Activated CD8-positive, alpha-beta memory T cell treated with anti-CD3 and anti-CD28 coated beads, Interleukin-2, amount 50 U/mL, for 1 hour (primary cell): ENCODE measurements around the gene CD40.

Source experiments
- DNase-seq: peaks from one replicate; pipeline ENCODE4 v3.0.0-alpha.2; 2020; ENCODE audit errors: extremely low read depth

The CD40 gene

DNA sequence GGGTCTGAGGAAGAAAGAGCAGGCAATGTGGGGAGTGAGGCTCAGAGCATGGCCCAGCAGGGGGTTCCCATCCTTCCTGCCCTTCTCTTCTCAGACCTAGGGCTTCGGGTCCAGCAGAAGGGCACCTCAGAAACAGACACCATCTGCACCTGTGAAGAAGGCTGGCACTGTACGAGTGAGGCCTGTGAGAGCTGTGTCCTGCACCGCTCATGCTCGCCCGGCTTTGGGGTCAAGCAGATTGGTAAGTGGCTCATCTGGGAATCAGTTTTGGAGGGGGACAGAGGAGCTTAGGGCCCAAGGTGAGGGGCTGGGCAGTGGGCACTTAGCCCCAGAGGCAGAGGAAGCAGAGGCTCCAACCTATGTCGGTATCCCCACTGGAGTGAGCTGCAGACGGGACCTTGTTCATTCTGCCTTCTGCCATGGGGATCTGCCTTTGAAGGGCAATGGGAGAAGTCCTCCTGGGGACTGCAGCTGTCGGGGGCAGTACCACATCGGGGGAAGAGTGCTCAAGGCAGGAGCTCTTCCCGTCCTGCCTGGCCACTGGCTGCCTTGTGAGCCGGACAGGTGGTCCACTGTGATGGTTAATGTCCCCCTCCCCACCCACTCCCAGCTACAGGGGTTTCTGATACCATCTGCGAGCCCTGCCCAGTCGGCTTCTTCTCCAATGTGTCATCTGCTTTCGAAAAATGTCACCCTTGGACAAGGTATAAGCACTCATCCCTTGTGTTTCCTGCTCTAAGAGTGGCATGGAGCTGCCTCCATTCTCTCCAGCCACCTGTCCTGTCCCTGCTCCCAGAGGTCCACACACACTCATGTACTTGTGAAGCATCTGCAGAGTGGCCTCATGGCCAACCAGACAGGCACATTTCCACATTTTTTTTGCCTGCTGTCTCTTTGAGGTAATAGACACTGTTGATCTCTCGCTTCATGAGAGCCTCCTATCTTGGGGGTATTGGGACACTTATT, 4.7 kb downstream of the CD40 start:
- DNase-seq: no peak

DNA sequence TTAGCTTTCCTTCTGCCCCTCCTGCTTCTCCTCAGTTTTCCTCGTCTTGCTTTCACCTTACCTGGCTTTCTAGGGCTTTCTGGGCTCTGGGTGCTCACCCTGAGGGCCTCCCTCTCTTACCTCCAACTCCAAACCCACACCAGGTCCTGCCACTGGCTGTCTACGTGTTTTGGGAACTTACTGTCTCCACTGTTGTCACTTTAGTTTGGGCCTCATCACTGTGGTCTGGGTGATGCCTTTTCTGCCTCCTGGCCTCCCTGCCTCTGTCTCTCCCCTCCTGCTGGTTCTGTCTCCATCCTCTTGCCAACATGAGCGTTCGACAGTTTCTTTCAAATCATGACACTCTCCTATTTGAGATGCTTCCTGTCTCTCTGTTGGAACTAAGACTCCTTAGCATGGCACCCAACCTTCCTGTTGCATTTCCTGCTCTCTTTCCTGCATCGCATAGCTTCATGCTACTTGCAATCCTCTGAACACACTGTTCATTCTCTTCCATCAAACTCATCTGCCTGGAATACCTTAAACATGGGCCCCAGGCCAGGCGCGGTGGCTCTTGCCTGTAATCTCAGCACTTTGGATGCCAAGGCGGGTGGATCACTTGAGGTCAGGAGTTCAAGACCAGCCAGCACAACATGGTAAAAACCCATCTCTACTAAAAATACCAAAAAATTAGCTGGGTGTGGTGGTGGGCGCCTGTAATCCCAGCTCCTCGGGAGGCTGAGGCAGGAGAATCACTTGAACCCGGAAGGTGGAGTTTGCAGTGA, 5.5 kb downstream of the CD40 start:
- no peak for DNase-seq

DNA sequence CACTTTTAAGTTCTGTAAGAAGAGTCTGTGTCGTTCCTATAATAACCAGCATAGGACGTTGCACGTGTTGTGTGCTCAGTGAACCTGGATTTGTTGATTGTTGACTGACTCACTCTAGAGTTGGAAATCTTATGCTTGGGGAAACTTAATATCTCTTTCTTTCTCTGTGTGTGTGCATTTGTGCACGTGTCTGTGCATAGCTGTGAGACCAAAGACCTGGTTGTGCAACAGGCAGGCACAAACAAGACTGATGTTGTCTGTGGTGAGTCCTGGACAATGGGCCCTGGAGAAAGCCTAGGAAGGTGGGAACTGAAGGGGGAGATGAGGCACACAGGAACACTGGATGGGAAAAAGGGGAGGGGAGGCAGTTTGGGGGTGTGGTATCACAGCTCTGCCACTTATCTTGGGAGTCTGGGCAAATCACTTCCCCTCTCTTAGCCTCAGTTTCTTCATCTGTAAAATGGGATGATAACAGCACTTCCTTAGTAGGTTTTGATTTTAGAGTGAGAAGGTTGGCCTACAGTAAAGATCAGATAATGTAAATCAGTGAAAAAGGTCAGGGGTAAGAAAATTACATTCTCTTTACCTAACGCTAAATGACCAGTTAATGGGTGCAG, 8.4 kb downstream of the CD40 start:
- DNase-seq: no peak

DNA sequence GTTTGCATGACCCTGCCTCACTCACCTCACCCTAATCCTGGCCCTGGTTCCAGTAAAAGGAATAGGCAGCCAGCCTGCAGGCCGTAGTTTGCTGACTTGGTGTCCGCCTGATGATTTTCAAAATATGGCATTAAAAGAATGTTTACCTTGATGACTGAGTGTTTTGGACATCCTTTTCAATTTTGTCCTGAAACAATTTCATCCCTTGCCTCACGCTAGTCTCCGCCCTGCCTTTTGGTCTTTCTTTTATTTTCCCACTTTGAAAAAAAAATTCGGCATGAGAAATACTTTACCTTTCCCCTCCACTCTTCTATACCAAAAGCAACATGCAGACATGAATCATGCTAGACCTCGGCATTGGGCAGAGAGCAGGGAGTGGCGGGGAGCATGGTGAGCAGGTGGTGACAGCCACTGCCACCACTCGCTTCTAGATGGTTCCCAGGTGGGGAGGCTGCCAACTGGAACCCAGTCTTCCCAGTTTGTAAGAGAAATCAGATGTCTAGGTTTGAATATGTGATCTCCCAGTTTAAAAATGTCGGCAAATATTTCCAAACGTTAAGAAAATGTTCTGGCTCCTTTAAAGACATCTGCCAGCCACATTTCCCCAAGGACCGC, 9.4 kb downstream of the CD40 start:
- no peak for DNase-seq

GRCh38 chr20:46128310-46129151, 10.4 kb downstream of the CD40 start:
- DNase-seq: no peak

DNA sequence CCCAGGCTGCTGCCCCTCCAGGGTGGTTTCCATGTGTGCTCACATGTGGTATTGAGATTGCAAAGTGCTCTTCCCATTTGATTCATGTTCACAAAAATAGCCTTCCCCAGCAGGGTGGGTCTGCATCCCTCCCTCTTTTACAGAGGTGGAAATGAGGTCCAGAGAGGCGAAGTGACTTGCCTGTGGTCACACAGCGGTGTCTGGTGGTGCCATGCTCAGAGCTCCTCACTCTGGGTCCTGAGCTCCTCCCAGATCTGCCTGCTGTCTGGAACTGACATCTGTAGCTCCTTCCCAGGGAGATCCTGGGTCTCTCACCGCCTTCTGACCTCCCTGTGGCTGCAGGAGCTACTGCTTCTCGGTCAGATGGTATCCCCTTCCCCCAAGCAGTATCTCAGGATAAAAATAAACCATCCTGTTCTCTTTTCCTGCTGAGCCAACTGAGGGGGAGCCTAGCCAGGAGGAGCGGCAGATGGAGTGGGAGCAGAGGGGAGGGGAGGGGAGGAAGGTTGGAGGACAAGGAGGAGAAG, 11.9 kb downstream of the CD40 start:
- no peak for DNase-seq

DNA sequence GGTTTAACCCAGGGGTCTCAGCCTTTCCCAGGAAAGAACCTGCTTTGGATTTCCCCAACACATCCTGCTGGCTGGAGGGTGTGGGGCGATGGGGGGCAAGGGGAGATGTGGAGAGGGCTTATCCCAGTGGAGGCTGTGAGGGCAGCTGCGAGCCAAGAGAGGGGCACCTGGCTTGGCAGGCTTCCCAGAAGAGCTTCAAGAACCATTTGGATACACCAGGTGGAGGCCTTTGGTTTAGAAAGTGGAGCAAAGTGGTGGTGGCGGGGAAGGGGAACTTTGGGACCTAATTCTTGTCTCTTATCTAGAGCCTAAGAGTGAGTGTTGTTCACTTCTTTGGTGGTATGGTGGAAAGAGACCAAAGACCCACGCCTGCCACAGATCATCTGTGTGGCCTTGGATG, 12.4 kb downstream of the CD40 start:
- no peak for DNase-seq

- no peak for DNase-seq
These were observed 13.3 kb downstream of the CD40 start for GRCh38 chr20:46131396-46131795.

DNA sequence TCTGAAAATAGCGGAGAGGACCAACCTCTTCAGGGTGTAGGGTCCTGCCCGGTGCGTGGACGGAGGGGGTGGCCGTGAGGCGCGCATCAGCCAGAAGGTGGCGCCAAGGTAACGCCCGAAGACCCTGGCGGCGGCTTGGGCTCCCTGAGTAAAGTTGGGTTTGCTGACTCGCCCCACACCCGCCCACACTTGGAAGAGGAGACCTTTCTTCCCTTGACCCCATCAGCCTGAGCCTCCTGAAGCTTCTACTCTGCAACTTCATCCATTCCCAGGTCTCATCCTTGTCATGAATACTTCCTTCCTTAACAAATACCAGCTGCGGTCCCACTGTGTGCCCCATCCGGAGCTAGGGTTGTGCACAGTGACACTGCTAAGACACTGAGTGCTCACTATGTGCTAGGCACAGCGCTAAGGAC, 14.6 kb downstream of the CD40 start:
- peak; percentile 9 for DNase-seq

DNA sequence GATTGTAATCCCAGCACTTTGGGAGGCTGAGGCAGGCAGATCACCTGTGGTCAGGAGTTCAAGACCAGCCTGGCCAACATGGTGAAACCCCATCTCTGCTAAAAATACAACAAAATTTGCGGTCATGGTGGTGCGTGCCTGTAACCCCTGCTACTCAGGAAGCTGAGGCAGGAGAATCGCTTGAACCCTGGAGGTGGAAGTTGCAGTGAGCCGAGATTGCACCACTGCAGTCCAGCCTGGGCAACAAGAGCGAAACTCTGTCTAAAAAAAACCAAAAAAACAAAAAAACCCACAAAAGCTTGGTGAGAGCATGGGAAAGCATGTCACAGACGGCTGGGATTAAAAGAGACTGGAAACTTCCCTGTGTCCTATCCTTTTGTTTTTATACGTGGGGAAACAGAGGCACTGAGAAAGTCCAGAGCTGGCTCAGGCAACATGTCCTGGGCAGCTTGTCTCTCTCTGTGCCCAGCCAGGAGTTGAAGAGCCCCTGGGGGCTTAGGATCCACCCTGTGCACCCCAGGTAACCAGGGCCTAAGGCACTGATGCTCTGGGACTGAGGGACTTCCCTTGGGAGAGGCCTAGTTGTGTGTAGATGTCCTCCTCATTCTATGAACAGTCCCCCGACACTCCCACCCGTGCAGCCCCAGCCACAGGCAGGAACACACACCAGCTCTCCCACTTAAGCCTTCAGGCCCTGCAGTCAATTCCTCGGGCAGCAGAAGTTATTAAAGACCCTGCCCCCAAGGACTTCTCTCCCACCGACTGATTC, 16.0 kb downstream of the CD40 start:
- no peak for DNase-seq

DNA sequence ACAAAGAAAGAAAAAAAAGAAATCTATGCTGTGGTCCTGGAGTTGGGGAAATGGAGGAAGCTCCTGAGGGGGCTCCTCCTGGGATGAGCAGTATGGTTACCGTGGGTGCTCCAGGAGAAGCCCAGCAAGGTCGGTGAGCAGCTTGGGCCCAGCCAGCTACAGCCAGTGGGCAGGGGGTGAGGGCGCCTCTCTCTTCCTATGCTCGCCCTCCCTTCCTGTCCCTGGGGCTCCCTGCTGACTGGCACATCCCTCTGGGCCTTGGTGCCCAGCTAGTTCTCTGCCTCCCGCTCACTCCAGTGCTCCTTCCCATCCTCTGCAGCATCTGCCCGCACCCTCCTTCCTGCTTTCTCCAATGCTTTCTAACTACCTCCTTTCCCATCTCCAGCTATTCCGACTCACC, 16.6 kb downstream of the CD40 start:
- DNase-seq: no peak

DNA sequence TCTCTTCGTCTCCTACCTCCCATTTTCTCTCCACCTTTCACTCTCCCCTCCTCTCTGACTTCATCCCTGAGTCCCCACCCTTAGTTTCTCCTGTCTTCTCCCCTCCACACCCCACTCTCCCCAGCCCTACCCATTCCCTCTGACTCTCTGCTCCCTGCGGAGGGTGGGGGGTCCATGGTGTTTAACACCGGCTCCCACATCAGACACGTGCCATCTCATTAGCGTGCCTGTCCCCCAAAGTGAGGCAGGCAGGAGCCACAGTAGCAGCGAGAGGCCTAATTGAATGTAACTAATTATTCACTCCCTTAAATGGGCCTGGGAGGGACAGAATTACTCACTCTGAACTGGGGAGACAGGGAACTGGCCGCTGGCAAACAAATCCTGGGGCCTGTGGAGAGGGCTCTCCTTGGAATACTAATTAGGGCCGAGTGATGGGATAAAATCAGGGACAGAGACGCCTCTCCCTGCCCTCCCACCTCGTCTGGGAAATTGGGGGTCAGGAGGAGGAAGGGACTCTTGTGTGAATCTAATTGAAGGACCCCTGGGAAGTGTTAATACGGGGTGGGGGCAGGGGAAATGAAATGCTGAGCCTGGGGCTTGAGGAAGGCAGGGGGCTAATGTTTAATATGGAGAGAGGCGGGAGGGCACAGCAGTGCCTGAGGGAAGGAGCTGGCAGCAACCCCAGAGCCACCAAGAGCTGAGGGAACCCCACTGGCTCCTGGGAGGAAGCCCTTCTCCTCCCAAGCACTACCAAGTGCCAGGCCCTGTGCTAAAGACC, 17.9 kb downstream of the CD40 start:
- DNase-seq: no peak

GRCh38 chr20:46137816-46138215, 19.7 kb downstream of the CD40 start:
- no peak for DNase-seq

GRCh38 chr20:46139266-46139889, 21.3 kb downstream of the CD40 start:
- DNase-seq: no peak

DNA sequence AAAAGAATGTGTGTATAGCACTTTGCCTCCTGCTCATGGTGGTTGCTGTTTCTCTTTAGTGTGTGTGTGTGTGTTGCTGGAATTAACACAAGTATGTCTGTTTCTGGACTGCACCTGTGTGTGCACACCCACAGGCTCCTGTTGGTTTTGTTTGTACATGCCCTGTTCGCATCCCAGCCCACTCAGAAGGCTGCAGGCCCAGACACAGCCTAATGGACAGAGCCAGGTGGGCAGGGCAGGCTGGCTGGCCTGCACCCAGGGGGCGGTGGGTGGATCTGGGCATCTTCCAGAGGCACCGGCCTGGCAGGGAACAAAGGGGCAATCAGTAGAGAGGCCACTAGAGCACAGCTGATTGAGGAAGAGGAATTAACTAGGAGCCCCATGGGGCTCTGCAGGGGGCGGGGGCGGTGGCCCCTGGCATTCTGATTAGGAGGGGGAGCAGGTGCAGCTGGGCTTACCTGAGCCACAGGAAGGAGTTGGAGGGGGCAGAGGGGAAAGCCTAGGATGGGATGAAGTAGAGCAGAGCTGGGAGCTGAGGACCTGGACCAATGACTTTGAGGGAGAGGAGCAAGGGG, 21.9 kb downstream of the CD40 start:
- DNase-seq: no peak

DNA sequence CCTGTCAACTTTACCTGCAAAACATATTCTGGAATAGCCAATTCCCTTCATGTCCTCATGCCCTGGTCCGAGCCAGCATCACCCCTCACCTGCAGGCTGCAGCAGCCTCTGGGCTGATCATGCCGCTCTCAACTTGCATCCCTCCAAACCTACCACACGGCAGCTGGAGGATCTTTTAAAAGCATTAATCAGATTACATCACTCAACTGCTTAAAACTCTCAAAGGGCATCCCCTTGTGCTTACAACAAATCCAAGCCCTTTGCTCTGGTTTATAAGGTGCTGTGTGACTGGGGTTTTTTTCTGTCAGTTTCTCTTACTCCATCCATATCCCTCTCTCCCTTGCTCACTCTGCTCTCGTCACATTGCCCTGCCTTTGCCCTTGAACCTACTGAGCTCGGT, 24.0 kb downstream of the CD40 start:
- DNase-seq: no peak

DNA sequence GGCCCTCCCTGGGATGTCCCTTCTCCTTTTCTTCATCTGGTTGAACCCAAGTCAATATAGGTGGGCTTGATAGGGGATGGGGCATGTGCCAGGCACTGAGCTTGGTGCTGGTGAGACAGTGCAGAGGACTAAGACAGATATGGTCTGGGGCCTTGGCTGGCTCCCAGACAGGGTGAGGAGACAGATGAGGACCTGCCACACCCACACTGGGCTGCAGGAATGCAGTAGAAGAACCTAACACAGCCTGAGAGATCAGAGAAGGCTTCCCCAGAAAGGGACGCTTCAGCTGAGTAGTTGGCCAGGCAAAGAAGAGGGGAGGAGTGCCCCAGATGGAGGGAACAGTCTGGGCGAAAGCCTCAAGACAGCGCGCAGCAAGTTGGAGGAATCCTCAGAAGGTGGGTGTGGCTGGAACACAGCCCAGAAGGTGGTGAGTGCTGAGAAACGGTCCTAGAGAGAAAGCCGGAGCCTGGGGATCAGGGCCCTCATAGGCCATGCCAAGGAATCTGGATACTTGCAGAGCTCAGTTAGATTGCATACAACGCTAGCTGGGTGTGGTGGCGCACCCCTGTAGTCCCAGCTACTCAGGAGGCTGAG, 26.4 kb downstream of the CD40 start:
- DNase-seq: no peak

- no peak for DNase-seq
These were observed 27.6 kb downstream of the CD40 start for GRCh38 chr20:46145713-46146112.
